Smooth muscle cell (in vitro differentiated cells): ENCODE measurements around the gene SNRPF. TPM values are rescaled to one million over a fixed set of nuclear protein-coding genes. Genes with fewer than 3 reads are reported as not detected.
A peak's percentile ranks its signal among the peaks of the same experiment; 100 is the strongest.

Experiments used
- DNase-seq: peaks from one replicate; lab custom pipeline; 2025; ENCODE audit not compliant: unreplicated experiment; lab: John Stamatoyannopoulos, UW
- H2AFZ ChIP-seq: fragments of 200-600 bp; sonication (generic); 2 replicates; pipeline ENCODE4 v1.6.0; 2016; ENCODE audit warnings: antibody characterized with exemption, low read depth, mild to moderate bottlenecking
- H3F3A ChIP-seq: fragments of 200-600 bp; sonication (generic); 2 replicates; pipeline ENCODE4 v1.6.0; 2017; ENCODE audit warnings: antibody characterized with exemption, low read depth
- H3K27ac ChIP-seq: fragments of 200-600 bp; sonication (generic); 2 replicates; pipeline ENCODE4 v1.5.1; 2016; ENCODE audit warnings: low read depth, mild to moderate bottlenecking
- H3K27me3 ChIP-seq: fragments of 200-600 bp; sonication (generic); 2 replicates; pipeline ENCODE4 v1.6.1; 2016; ENCODE audit warnings: low read depth, mild to moderate bottlenecking
- H3K36me3 ChIP-seq: fragments of 200-600 bp; sonication (generic); 2 replicates; pipeline ENCODE4 v1.5.1; 2016; ENCODE audit warnings: low read depth
- H3K4me1 ChIP-seq: fragments of 200-600 bp; sonication (generic); 2 replicates; pipeline ENCODE4 v1.5.1; 2016; ENCODE audit warnings: low read depth
- H3K4me2 ChIP-seq: fragments of 200-600 bp; sonication (generic); 2 replicates; pipeline ENCODE4 v1.6.0; 2016; ENCODE audit warnings: mild to moderate bottlenecking
- H3K4me3 ChIP-seq: fragments of 200-600 bp; sonication (generic); 2 replicates; pipeline ENCODE4 v1.5.1; 2016; ENCODE audit warnings: mild to moderate bottlenecking
- H3K79me2 ChIP-seq: fragments of 200-600 bp; sonication (generic); 2 replicates; pipeline ENCODE4 v1.6.0; 2016; ENCODE audit warnings: low read depth, mild to moderate bottlenecking
- H3K9ac ChIP-seq: fragments of 200-600 bp; sonication (generic); 2 replicates; pipeline ENCODE4 v1.6.0; 2016; ENCODE audit warnings: low read depth
- H3K9me3 ChIP-seq: fragments of 200-600 bp; sonication (generic); replicated peaks from 2 replicates; pipeline ENCODE4 v1.5.1; 2016; ENCODE audit warnings: low read depth
- H4K20me1 ChIP-seq: fragments of 200-600 bp; sonication (generic); 2 replicates; pipeline ENCODE4 v1.6.0; 2016; ENCODE audit warnings: low read depth
- WGBS: methylation state at CpG from one replicate; pipeline ENCODE4 v1.1.7; 2016; ENCODE audit warnings: low lambda C conversion rate; 5-methylcytosine and 5-hydroxymethylcytosine counted together
- polyA plus RNA-seq: library from polyadenylated mRNA; unstranded; fragments of >200 nt; fragmentation: Nextera tagmentation; extraction: Ambion mirVana; gene quantifications from 2 replicates; pipeline ENCODE4 v1.2.1, GENCODE V29; 2016
- total RNA-seq: library from RNA; depleted of rRNA; stranded (reverse); fragments of >200 nt; gene quantifications from 2 replicates; pipeline ENCODE4 v1.2.3, GENCODE V29; 2014
- TF ChIP-seq, protein P1 (sequence below): fragments of 200-600 bp; sonication (generic); IDR thresholded peaks from 2 replicates; pipeline ENCODE4 v1.5.1; 2017; ENCODE audit warnings: borderline replicate concordance, mild to moderate bottlenecking, antibody characterized with exemption; ENCODE audit not compliant: insufficient read depth, poor library complexity, severe bottlenecking

Gene SNRPF
- total and polyA plus RNA-seq, 2 experiments from 2014 or later, result 28.9 to 57.4 TPM

DNA sequence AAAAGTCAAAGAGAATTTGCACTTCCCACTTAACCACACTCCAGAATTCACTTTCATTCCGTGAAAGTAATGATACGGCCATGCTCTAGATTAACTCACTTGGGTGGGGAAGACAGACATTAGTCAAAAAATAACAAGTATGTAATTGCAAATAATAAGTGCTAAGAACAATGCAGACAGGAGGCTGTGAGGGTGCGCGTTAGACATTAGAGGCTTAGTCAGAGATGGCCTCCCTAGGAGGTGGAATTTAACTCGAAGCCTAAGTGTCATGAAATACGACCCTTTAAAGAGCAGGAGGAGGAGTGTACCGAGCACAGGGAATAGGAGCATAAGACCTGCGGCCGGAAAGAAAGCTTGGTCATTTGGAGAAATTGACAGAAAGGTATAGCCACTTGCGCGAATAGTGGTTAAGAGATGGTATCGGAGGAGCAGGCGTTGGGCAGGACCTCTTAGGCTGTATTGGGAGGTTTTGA is 628 bp downstream of the SNRPF start:
- Histone ChIP-seq H3F3A (no peaks in the 10 kb centered on the region), H3K27ac (peak overlapping the region; percentile 86), H3K4me1 (peaks cover 3% of the 10 kb centered on the region), H3K4me3 (peak overlapping the region; percentile 82), H3K4me2 (peak overlapping the region; percentile 94), H3K79me2 (peaks cover 52% of the 10 kb centered on the region), H4K20me1 (peaks cover 10% of the 10 kb centered on the region), H3K27me3 (no peaks in the 10 kb centered on the region), H3K9me3 (no peaks in the 10 kb centered on the region), H3K36me3 (peaks cover 30% of the 10 kb centered on the region), H3K9ac (peak overlapping the region; percentile 88), H2AFZ (peak overlapping the region; percentile 86)
- no peak for DNase-seq
- under 1% methylated on average over 13 of the region's 13 CpGs for WGBS
- TF ChIP-seq, protein P1, sequence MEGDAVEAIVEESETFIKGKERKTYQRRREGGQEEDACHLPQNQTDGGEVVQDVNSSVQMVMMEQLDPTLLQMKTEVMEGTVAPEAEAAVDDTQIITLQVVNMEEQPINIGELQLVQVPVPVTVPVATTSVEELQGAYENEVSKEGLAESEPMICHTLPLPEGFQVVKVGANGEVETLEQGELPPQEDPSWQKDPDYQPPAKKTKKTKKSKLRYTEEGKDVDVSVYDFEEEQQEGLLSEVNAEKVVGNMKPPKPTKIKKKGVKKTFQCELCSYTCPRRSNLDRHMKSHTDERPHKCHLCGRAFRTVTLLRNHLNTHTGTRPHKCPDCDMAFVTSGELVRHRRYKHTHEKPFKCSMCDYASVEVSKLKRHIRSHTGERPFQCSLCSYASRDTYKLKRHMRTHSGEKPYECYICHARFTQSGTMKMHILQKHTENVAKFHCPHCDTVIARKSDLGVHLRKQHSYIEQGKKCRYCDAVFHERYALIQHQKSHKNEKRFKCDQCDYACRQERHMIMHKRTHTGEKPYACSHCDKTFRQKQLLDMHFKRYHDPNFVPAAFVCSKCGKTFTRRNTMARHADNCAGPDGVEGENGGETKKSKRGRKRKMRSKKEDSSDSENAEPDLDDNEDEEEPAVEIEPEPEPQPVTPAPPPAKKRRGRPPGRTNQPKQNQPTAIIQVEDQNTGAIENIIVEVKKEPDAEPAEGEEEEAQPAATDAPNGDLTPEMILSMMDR, result no peak

DNA sequence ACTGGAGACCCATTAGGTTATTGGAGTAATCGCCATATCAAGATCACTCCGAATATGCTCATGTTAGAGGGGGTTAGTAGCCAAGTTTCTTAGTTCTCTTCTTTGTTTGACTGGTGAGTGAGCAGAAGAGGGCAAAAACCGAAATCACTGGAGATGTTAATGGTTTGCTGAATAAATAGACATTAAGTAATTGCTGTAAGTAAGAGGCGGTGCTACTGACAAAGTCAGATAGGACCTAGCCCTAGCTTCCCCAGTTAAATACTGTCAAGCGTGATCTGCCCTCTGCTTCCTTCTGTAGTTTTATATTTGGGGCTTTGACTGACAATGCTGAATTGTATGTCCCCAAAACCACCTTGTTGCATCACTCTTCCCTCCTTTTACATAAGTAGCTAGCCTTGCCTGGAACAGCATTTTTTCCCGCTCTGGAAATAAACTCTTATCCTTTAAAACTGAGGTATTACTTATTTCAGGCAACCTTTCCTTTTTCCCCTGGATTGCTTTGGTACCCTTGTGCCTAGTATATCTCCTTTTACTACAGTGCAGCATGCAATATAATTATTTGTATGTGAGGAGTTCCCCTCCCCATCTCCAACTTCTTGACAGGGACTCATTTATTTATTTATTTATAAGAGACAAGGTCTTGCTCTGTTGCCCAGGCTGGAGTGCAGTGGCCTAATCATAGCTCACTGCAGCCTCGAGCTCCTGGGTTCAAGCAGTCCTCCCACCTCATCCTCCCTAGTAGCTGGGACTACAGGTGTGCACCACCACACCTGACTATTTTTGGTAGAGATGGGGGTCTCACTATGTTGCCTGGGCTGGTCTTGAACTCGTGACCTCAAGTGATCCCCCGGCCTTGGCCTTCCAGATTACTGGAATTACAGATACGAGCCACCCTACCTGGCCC is 1.4 kb downstream of the SNRPF start:
- Histone ChIP-seq H4K20me1 (peaks cover 10% of the 10 kb centered on the region), H3K9me3 (no peaks in the 10 kb centered on the region), H3K4me1 (peaks cover 3% of the 10 kb centered on the region), H3K36me3 (peaks cover 30% of the 10 kb centered on the region), H3K79me2 (peaks cover 52% of the 10 kb centered on the region), H3K9ac (peak overlapping the region; percentile 88), H3K4me3 (peak overlapping the region; percentile 82), H3K27ac (peak overlapping the region; percentile 86), H2AFZ (no peak overlapping the region), H3K4me2 (peak overlapping the region; percentile 94), H3F3A (no peaks in the 10 kb centered on the region), H3K27me3 (no peaks in the 10 kb centered on the region)
- WGBS, result 67% methylated on average over 10 of the region's 10 CpGs
- DNase-seq, result no peak
- TF ChIP-seq, protein P1, result no peak

DNA sequence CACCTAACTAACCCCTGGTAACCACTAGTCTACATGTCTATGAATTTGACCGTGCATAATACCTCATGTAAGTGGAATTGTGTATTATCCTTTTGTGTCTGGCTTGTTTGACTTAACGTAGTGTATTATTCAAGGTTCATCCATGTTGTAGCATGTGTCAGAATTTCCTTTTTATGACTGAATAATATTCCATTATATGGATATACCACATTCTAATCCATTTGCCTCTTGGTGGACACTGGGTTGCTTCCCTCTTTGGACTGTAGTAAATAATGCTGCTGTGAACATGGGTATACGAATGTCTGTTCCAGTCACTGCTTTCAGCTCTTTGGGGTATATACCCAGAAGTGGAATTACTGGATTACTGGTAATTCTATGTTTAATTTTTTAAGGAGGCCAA is 3.3 kb downstream of the SNRPF start:
- 97% methylated on average over 3 of the region's 3 CpGs for WGBS
- H3K4me2 ChIP-seq, result no peak overlapping the region
- peaks cover 30% of the 10 kb centered on the region for H3K36me3 ChIP-seq
- peaks cover 61% of the 10 kb centered on the region for H3K79me2 ChIP-seq
- H3K4me3 ChIP-seq, result no peak overlapping the region
- no peak overlapping the region for H2AFZ ChIP-seq
- no peak for DNase-seq
- no peaks in the 10 kb centered on the region for H3F3A ChIP-seq
- no peak overlapping the region for H3K27ac ChIP-seq
- H3K9ac ChIP-seq, result no peak overlapping the region
- H4K20me1 ChIP-seq, result peaks cover 10% of the 10 kb centered on the region
- no peaks in the 10 kb centered on the region for H3K27me3 ChIP-seq
- peaks cover 3% of the 10 kb centered on the region for H3K4me1 ChIP-seq
- TF ChIP-seq, protein P1, result no peak
- no peaks in the 10 kb centered on the region for H3K9me3 ChIP-seq

DNA sequence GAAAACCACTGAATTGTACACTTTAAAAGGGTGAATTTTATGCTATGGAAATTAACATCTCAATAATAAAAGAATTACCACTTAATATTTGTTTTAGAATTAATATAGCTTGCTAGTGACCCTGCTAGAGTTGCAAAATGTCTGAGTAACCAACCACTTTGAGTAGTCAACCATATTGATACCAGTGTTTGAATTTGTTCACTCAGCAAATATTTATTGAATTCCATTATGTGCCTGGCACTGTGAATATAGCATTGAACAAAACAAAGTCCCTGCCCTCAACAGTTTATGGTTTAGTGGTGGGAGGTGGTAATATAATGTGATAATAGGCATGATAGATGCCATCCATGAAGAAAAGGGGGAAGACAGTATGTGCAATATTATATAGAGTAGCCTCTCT is 4.6 kb downstream of the SNRPF start:
- no peak overlapping the region for H3K9ac ChIP-seq
- peaks cover 3% of the 10 kb centered on the region for H3K4me1 ChIP-seq
- H2AFZ ChIP-seq, result no peak overlapping the region
- TF ChIP-seq, protein P1, result no peak
- H3K27me3 ChIP-seq, result no peaks in the 10 kb centered on the region
- peaks cover 10% of the 10 kb centered on the region for H4K20me1 ChIP-seq
- H3K4me3 ChIP-seq, result no peak overlapping the region
- no peak for DNase-seq
- H3F3A ChIP-seq, result no peaks in the 10 kb centered on the region
- H3K9me3 ChIP-seq, result no peaks in the 10 kb centered on the region
- H3K4me2 ChIP-seq, result no peak overlapping the region
- H3K36me3 ChIP-seq, result peaks cover 35% of the 10 kb centered on the region
- peaks cover 61% of the 10 kb centered on the region for H3K79me2 ChIP-seq
- H3K27ac ChIP-seq, result no peak overlapping the region
